AG09319 (cell line): ENCODE results near the gene ACAT1.
"Not testable (repeated sequence)": the region's sequence is repeated elsewhere in the genome, so short reads cannot be mapped to it uniquely, and the experiment has no call there.

ENCODE experiments used
- DNase-seq: peaks from one replicate; pipeline ENCODE4 v3.0.0-alpha.2; 2010; ENCODE audit warnings: low read depth; ENCODE audit errors: extremely low read depth
- CTCF ChIP-seq: IDR thresholded peaks from 2 replicates; pipeline ENCODE4 v1.5.1; 2011; ENCODE audit warnings: low read depth, mild to moderate bottlenecking, inconsistent platforms, low read length, moderate library complexity

ACAT1 gene

GRCh38 chr11:108154591-108154990, 33.2 kb downstream of the ACAT1 start:
- DNase-seq: no peak
- no peak for TF ChIP-seq CTCF

GRCh38 chr11:108160970-108161566, 39.7 kb downstream of the ACAT1 start:
- no peak for DNase-seq
- TF ChIP-seq CTCF: no peak

- not testable (repeated sequence) for DNase-seq
Observed at GRCh38 chr11:108162878-108163277, 41.5 kb downstream of the ACAT1 start.

- TF ChIP-seq CTCF: no peak
Observed at GRCh38 chr11:108167624-108168023, 46.3 kb downstream of the ACAT1 start.

GRCh38 chr11:108170184-108170583, 48.8 kb downstream of the ACAT1 start:
- TF ChIP-seq CTCF: no peak
- DNase-seq: no peak

More at GRCh38 chr11:108167624-108168023, 46.3 kb downstream of the ACAT1 start:
- DNase-seq: no peak

GRCh38 chr11:108177570-108177969, 56.2 kb downstream of the ACAT1 start:
- no peak for TF ChIP-seq CTCF
- DNase-seq: no peak

- TF ChIP-seq CTCF: no peak
- no peak for DNase-seq
Observed at GRCh38 chr11:108193725-108194124, 72.4 kb downstream of the ACAT1 start.

- DNase-seq: no peak
- no peak for TF ChIP-seq CTCF
Observed at GRCh38 chr11:108196901-108197300, 75.5 kb downstream of the ACAT1 start.
